Trophoblast cell (in vitro differentiated cells and primary cell): ENCODE data around the gene VPS13D.

Source experiments
- DNase-seq, 2 donors: peaks; one replicate each; pipeline ENCODE4 v3.0.0-alpha.2; 2016
- H2AFZ ChIP-seq: 2 replicates; pipeline ENCODE4 v1.6.1; 2013; ENCODE audit warnings: low read length, moderate library complexity, mild to moderate bottlenecking; ENCODE audit not compliant: insufficient read depth, poor library complexity
- H2AK5ac ChIP-seq: 2 replicates; pipeline ENCODE4 v1.6.1; 2013; ENCODE audit warnings: mild to moderate bottlenecking, low read length
- H2BK120ac ChIP-seq: 2 replicates; pipeline ENCODE4 v1.6.1; 2013; ENCODE audit warnings: low read length, mild to moderate bottlenecking, moderate library complexity; ENCODE audit not compliant: insufficient read depth, poor library complexity
- H2BK12ac ChIP-seq: 2 replicates; pipeline ENCODE4 v1.6.1; 2013; ENCODE audit warnings: mild to moderate bottlenecking, low read length, moderate library complexity
- H2BK5ac ChIP-seq: 2 replicates; pipeline ENCODE4 v1.6.1; 2013; ENCODE audit warnings: low read length, low read depth, moderate library complexity, mild to moderate bottlenecking; ENCODE audit not compliant: poor library complexity
- H3K14ac ChIP-seq: 2 replicates; pipeline ENCODE4 v1.6.1; 2013; ENCODE audit warnings: mild to moderate bottlenecking, low read length
- H3K18ac ChIP-seq: 2 replicates; pipeline ENCODE4 v1.6.1; 2013; ENCODE audit warnings: mild to moderate bottlenecking, low read length
- H3K23ac ChIP-seq: 2 replicates; pipeline ENCODE4 v1.6.1; 2013; ENCODE audit warnings: low read length
- H3K27ac ChIP-seq: 2 replicates; pipeline ENCODE4 v1.5.1; 2013; ENCODE audit warnings: low read depth, mild to moderate bottlenecking, inconsistent platforms, low read length, moderate library complexity
- H3K27me3 ChIP-seq: 2 replicates; pipeline ENCODE4 v1.6.1; 2013; ENCODE audit warnings: inconsistent platforms, mild to moderate bottlenecking, low read length, moderate library complexity; ENCODE audit not compliant: insufficient read depth
- H3K36me3 ChIP-seq, 2 experiments: 1 replicate in 1 of 2; 2 replicates in 1 of 2; pipeline ENCODE4 v1.6.1; 2013; ENCODE audit warnings: low read length in 2 of 2, mild to moderate bottlenecking in 2 of 2, moderate library complexity in 1 of 2; ENCODE audit not compliant: insufficient read depth in 2 of 2, control insufficient read depth in 1 of 2
- H3K4ac ChIP-seq: 2 replicates; pipeline ENCODE4 v1.6.1; 2013; ENCODE audit warnings: low read depth, mild to moderate bottlenecking, low read length, moderate library complexity
- H3K4me1 ChIP-seq, 2 experiments: 1 replicate in 1 of 2; 2 replicates in 1 of 2; pipeline ENCODE4 v1.6.1; 2013; ENCODE audit warnings: low read length in 2 of 2, mild to moderate bottlenecking in 2 of 2, moderate library complexity in 1 of 2; ENCODE audit not compliant: insufficient read depth in 2 of 2, control insufficient read depth in 1 of 2
- H3K4me2 ChIP-seq: 2 replicates; pipeline ENCODE4 v1.6.1; 2013; ENCODE audit warnings: inconsistent platforms, mild to moderate bottlenecking, low read length, moderate library complexity
- H3K4me3 ChIP-seq: 2 replicates; pipeline ENCODE4 v1.5.1; 2013; ENCODE audit warnings: mild to moderate bottlenecking, low read depth, low read length, inconsistent platforms
- H3K79me1 ChIP-seq: one replicate; pipeline ENCODE4 v1.6.1; 2013; ENCODE audit warnings: low read length
- H3K79me2 ChIP-seq: 2 replicates; pipeline ENCODE4 v1.6.1; 2013; ENCODE audit warnings: low read length, mild to moderate bottlenecking; ENCODE audit not compliant: control insufficient read depth, insufficient read depth, poor library complexity
- H3K9ac ChIP-seq: 2 replicates; pipeline ENCODE4 v1.6.1; 2013; ENCODE audit warnings: mild to moderate bottlenecking, low read length
- H3K9me3 ChIP-seq: 2 replicates; pipeline ENCODE4 v1.6.1; 2013; ENCODE audit warnings: low read depth, mild to moderate bottlenecking, control low read depth, inconsistent platforms, low read length; ENCODE audit not compliant: insufficient read depth
- H4K12ac ChIP-seq: 2 replicates; pipeline ENCODE4 v1.6.1; 2013; ENCODE audit warnings: low read depth, mild to moderate bottlenecking, low read length, moderate library complexity
- H4K8ac ChIP-seq: 2 replicates; pipeline ENCODE4 v1.6.1; 2013; ENCODE audit warnings: low read depth, mild to moderate bottlenecking, low read length, moderate library complexity
- H4K91ac ChIP-seq: one replicate; pipeline ENCODE4 v1.6.1; 2013; ENCODE audit warnings: low read depth, mild to moderate bottlenecking, low read length, moderate library complexity
- WGBS: extraction: QIAGEN DNeasy Blood & Tissue Kit; methylation state at CpG from one replicate; pipeline ENCODE4 v1.1.7; 2013; ENCODE audit warnings: missing lambda C conversion rate; ENCODE audit not compliant: insufficient read length, insufficient coverage; ENCODE audit errors: extremely low coverage; 5-methylcytosine and 5-hydroxymethylcytosine counted together

VPS13D gene

DNA sequence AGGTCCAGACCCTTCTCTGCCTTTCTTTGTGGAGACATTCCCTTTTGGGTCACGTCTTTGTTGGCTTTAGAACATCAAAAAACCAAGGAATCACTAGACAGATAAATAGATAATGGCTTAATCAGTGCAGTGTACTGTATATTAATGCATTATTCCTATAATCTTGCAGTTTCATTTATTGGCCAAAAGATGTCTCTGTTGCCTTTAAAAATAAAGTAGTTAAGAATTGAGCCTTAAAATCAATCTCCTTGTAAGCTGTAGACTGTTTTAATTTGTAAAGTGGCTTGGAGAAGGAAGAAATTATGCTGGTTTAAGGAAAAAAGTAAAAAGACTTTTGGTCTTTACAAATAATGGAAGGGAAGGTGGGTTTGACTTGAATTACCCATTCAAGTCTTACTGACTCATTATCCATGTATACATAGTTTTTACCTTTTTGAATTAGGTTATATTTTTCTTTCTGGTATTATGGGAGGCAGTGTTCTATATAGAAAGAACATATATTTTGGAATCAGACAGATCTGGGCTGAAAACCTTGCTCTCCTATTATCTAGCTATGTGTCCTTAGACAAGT, 84.6 kb downstream of the VPS13D start:
- Histone ChIP-seq H3K4me2 (no peak overlapping the region), H3K27me3 (no peaks in the 10 kb centered on the region), H3K9ac (no peak overlapping the region), H3K36me3 (peaks cover 11 to 33% of the 10 kb centered on the region in 2 experiments), H3K23ac (no peak overlapping the region), H2AFZ (no peak overlapping the region), H3K14ac (no peak overlapping the region), H3K79me1 (no peaks in the 10 kb centered on the region), H2BK120ac (no peak overlapping the region), H3K18ac (no peak overlapping the region), H3K27ac (no peak overlapping the region), H2BK12ac (no peak overlapping the region), H3K4me3 (no peak overlapping the region), H4K91ac (no peak overlapping the region), H3K4ac (no peak overlapping the region), H3K9me3 (no peaks in the 10 kb centered on the region), H4K8ac (no peak overlapping the region), H4K12ac (no peak overlapping the region), H2AK5ac (no peak overlapping the region), H3K79me2 (no peaks in the 10 kb centered on the region), H2BK5ac (no peak overlapping the region), H3K4me1 (no peaks in the 10 kb centered on the region)
- WGBS = no CpG with 5 or more reads among the region's 1 CpG
- DNase-seq = peak in 1 of 2 donors; percentile 57

DNA sequence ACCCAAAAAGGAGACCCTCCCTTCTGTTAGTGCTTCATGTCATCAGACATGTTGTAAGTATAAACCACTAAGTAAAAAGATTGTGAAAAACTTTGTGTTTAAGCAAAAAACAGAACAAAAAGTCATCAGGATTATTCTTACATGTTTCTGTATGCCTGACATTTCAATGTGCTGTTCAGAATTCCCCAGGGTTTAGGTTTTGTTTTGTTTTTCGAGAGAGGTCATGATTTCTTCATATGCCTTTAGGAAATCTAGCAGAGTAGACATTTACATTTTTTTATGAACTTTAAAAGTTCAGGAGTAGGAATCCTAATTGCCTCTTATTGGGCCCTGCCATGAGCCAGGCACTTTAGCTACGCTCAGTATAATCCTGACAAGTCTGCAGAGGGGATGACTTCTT, 85.3 kb downstream of the VPS13D start:
- Histone ChIP-seq H4K8ac (no peak overlapping the region), H3K9ac (no peak overlapping the region), H2AFZ (no peak overlapping the region), H3K4me1 (no peaks in the 10 kb centered on the region), H2AK5ac (no peak overlapping the region), H3K27me3 (no peaks in the 10 kb centered on the region), H3K79me2 (no peaks in the 10 kb centered on the region), H3K23ac (no peak overlapping the region), H3K18ac (no peak overlapping the region), H3K36me3 (peaks cover 14 to 39% of the 10 kb centered on the region in 2 experiments), H3K14ac (no peak overlapping the region), H2BK5ac (no peak overlapping the region), H3K4me2 (no peak overlapping the region), H2BK12ac (no peak overlapping the region), H4K91ac (no peak overlapping the region), H3K79me1 (no peaks in the 10 kb centered on the region), H3K9me3 (no peaks in the 10 kb centered on the region), H3K4ac (no peak overlapping the region), H3K27ac (no peak overlapping the region), H2BK120ac (no peak overlapping the region), H4K12ac (no peak overlapping the region), H3K4me3 (no peak overlapping the region)
- no CpG with 5 or more reads among the region's 2 CpGs for WGBS
- DNase-seq = no peak

DNA sequence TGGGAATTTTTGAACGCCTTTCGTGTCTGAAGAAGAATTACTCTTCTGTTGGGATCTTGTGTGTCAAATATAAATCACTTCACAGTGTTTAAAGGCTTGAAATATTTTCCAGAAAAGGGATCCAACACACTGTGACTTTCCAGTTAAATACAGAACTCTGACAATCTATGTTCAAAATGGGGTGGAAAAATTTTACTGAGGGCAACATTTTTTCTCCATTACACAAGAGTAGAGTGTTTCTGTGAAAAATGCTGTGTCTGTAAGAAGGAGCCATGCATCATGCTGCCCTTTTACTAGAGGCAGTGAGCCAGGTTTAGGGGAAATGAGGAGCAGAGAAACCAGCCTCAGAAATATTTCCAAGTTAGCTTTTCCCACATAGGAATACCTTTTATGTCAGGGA, 86.5 kb downstream of the VPS13D start:
- Histone ChIP-seq H3K4me2 (no peak overlapping the region), H3K79me1 (no peaks in the 10 kb centered on the region), H2AK5ac (no peak overlapping the region), H3K27me3 (no peaks in the 10 kb centered on the region), H2BK5ac (no peak overlapping the region), H3K4me3 (no peak overlapping the region), H3K9me3 (no peaks in the 10 kb centered on the region), H2BK120ac (no peak overlapping the region), H3K4me1 (no peaks in the 10 kb centered on the region), H3K79me2 (no peaks in the 10 kb centered on the region), H2AFZ (no peak overlapping the region), H4K91ac (no peak overlapping the region), H3K14ac (no peak overlapping the region), H3K9ac (no peak overlapping the region), H4K8ac (no peak overlapping the region), H2BK12ac (no peak overlapping the region), H3K4ac (no peak overlapping the region), H4K12ac (no peak overlapping the region), H3K23ac (peak overlapping the region; percentile 15), H3K27ac (no peak overlapping the region), H3K36me3 (peaks cover 14 to 38% of the 10 kb centered on the region in 2 experiments), H3K18ac (no peak overlapping the region)
- no CpG with 5 or more reads among the region's 2 CpGs for WGBS
- DNase-seq = peak in 1 of 2 donors; percentile 54

DNA sequence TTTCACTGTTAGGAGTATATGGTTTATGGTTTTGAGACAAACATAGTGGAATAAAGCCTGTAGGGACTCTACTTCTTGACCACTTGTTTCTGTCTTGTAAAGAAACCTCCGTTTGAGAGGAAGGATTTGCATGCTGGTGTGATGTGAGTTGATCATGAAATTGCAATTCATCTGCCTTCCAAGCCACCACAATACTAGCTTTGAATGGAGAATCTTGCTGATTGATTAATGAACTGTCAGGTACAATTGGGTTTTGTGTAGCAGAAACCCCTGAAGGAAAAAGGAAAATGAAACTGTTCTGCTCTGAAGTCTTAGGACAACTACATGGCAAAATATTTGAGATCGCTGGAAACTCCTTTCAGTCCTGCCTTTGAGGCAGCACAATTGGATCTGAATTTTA, 90.7 kb downstream of the VPS13D start:
- no peak overlapping the region for H2AK5ac ChIP-seq
- H4K12ac ChIP-seq = no peak overlapping the region
- no peak overlapping the region for H3K4ac ChIP-seq
- no peak overlapping the region for H3K18ac ChIP-seq
- no peak overlapping the region for H3K4me3 ChIP-seq
- no peak overlapping the region for H3K4me2 ChIP-seq
- H4K8ac ChIP-seq = no peak overlapping the region
- H2BK5ac ChIP-seq = no peak overlapping the region
- H3K79me2 ChIP-seq = no peaks in the 10 kb centered on the region
- H3K27me3 ChIP-seq = no peaks in the 10 kb centered on the region
- no peak overlapping the region for H3K23ac ChIP-seq
- H2AFZ ChIP-seq = no peak overlapping the region
- H3K36me3 ChIP-seq = peaks cover 23 to 43% of the 10 kb centered on the region in 2 experiments
- H2BK120ac ChIP-seq = no peak overlapping the region
- DNase-seq = no peak
- no peaks in the 10 kb centered on the region for H3K9me3 ChIP-seq
- H2BK12ac ChIP-seq = no peak overlapping the region
- WGBS = no CpG with 5 or more reads among the region's 2 CpGs
- H3K79me1 ChIP-seq = no peaks in the 10 kb centered on the region
- H3K27ac ChIP-seq = no peak overlapping the region
- H4K91ac ChIP-seq = no peak overlapping the region
- H3K14ac ChIP-seq = no peak overlapping the region
- no peaks in the 10 kb centered on the region for H3K4me1 ChIP-seq
- H3K9ac ChIP-seq = no peak overlapping the region
